ENCODE results near the gene ALDH6A1. TPM values are rescaled to one million over a fixed set of nuclear protein-coding genes. Genes with fewer than 3 reads are reported as not detected.
A peak's percentile ranks its signal among the peaks of the same experiment; 100 is the strongest.

The ALDH6A1 gene
- total and polyA plus RNA-seq, 4 donors = 36.8 to 92.5 (median 62.0) TPM

DNA sequence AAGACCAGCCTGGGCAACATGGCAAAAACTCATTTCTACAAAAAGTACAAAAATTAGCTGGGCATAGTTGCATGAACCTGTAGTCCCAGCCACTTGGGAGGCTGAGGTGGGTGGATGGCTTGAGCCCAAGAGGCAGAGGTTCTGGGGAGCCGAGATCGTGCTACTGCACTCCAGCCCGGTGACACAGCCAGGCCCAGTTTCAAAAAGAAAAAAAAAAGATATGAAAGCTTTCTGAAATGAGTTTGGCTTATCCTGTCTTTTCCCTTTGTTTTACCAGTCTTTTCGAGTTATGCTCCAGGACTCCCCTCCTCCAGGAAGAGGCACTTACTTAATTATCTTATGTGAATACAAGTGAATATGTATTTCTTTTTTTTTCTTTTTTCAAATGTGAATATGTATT is 61.9 kb downstream of the ALDH6A1 start:
- 95% methylated on average over 3 of the region's 4 CpGs for WGBS (ENCODE audit: insufficient coverage)

GRCh38 chr14:74019408-74020137 is 64.7 kb downstream of the ALDH6A1 start:
- H3K4me1 ChIP-seq (ENCODE audit: control insufficient read depth, insufficient read depth, low read length) = peaks cover 12% of the 10 kb centered on the region
- DNase-seq (ENCODE audit: low read depth in 4 of 6, low spot score in 6 of 6) = peak in 3 of 6 donors; percentile 2 to 4 (median 3)
- H3K9me3 ChIP-seq (ENCODE audit: control insufficient read depth, insufficient read depth, low read length) = no peaks in the 10 kb centered on the region
- H3K36me3 ChIP-seq (ENCODE audit: control insufficient read depth, insufficient read depth, low read length) = no peaks in the 10 kb centered on the region
- H3K27me3 ChIP-seq (ENCODE audit: control insufficient read depth, insufficient read depth, low read length) = no peaks in the 10 kb centered on the region
- under 1% methylated on average over 17 of the region's 21 CpGs for WGBS (ENCODE audit: insufficient coverage)
- peak overlapping the region; percentile 95 for H3K27ac ChIP-seq (ENCODE audit: low read depth, low read length)
- H3K4me3 ChIP-seq (ENCODE audit: low read depth, low read length) = peak overlapping the region; percentile 93

More for the DNA sequence above, 61.9 kb downstream of the ALDH6A1 start:
- Histone ChIP-seq H3K9me3 (ENCODE audit: control insufficient read depth, insufficient read depth, low read length) (no peaks in the 10 kb centered on the region), H3K4me1 (ENCODE audit: control insufficient read depth, insufficient read depth, low read length) (peaks cover 12% of the 10 kb centered on the region), H3K27ac (ENCODE audit: low read depth, low read length) (no peak overlapping the region), H3K27me3 (ENCODE audit: control insufficient read depth, insufficient read depth, low read length) (no peaks in the 10 kb centered on the region), H3K36me3 (ENCODE audit: control insufficient read depth, insufficient read depth, low read length) (no peaks in the 10 kb centered on the region), H3K4me3 (ENCODE audit: low read depth, low read length) (no peak overlapping the region)
- no peak for DNase-seq (ENCODE audit: low read depth in 4 of 6, low spot score in 6 of 6)

- no peaks in the 10 kb centered on the region for H3K36me3 ChIP-seq (ENCODE audit: control insufficient read depth, insufficient read depth, low read length)
- H3K27me3 ChIP-seq (ENCODE audit: control insufficient read depth, insufficient read depth, low read length) = no peaks in the 10 kb centered on the region
- peak within 1 kb of the TSS; percentile 95 for H3K27ac ChIP-seq (ENCODE audit: low read depth, low read length)
- peaks cover 12% of the 10 kb centered on the region for H3K4me1 ChIP-seq (ENCODE audit: control insufficient read depth, insufficient read depth, low read length)
- WGBS (ENCODE audit: insufficient coverage) = under 1% methylated on average over 93 of the region's 93 CpGs
- peak; percentile 72 to 96 (median 83) for DNase-seq (ENCODE audit: low read depth in 4 of 6, low spot score in 6 of 6)
- no peaks in the 10 kb centered on the region for H3K9me3 ChIP-seq (ENCODE audit: control insufficient read depth, insufficient read depth, low read length)
- peak within 1 kb of the TSS; percentile 93 for H3K4me3 ChIP-seq (ENCODE audit: low read depth, low read length)
These were observed 65.5 kb downstream of the ALDH6A1 start, which contains the start of the genes BBOF1 and ENTPD5 for GRCh38 chr14:74018586-74019407. Gene BBOF1, plus strand, starts transcription at chr14:74019349. Its CDS starts 130 bp downstream, at chr14:74019479. Gene ENTPD5, minus strand, starts transcription at chr14:74019288. Its CDS starts 31,186 bp downstream, at chr14:73988102.

GRCh38 chr14:74018174-74018585 is 66.1 kb downstream of the ALDH6A1 start:
- H3K27me3 ChIP-seq (ENCODE audit: control insufficient read depth, insufficient read depth, low read length) = no peaks in the 10 kb centered on the region
- no peaks in the 10 kb centered on the region for H3K9me3 ChIP-seq (ENCODE audit: control insufficient read depth, insufficient read depth, low read length)
- peaks cover 12% of the 10 kb centered on the region for H3K4me1 ChIP-seq (ENCODE audit: control insufficient read depth, insufficient read depth, low read length)
- 0% methylated on average over 2 of the region's 8 CpGs for WGBS (ENCODE audit: insufficient coverage)
- peak in 1 of 6 donors; percentile 2 for DNase-seq (ENCODE audit: low read depth in 4 of 6, low spot score in 6 of 6)
- H3K4me3 ChIP-seq (ENCODE audit: low read depth, low read length) = peak overlapping the region; percentile 93
- H3K27ac ChIP-seq (ENCODE audit: low read depth, low read length) = peak overlapping the region; percentile 95
- H3K36me3 ChIP-seq (ENCODE audit: control insufficient read depth, insufficient read depth, low read length) = no peaks in the 10 kb centered on the region

DNA sequence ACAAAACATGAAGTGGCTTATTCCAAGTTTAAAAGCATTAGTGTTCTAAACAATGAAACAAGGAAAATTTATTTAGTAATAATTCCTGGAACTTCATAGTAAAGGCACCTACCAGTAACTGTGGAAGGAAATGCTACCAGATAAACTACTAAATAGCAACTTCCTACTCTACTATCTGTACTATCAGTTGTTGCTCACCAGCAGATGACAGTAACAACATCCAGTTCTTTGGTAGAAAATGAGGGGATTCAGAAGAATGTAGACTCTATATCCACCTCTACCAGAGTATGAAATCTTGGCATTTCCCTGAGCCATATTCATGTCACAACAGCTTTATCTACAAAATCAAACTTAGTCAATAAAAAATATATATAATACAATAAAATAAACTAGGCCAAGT is 68.3 kb downstream of the ALDH6A1 start:
- Histone ChIP-seq H3K27ac (ENCODE audit: low read depth, low read length) (no peak overlapping the region), H3K4me1 (ENCODE audit: control insufficient read depth, insufficient read depth, low read length) (peaks cover 12% of the 10 kb centered on the region), H3K27me3 (ENCODE audit: control insufficient read depth, insufficient read depth, low read length) (no peaks in the 10 kb centered on the region), H3K36me3 (ENCODE audit: control insufficient read depth, insufficient read depth, low read length) (no peaks in the 10 kb centered on the region), H3K4me3 (ENCODE audit: low read depth, low read length) (no peak overlapping the region), H3K9me3 (ENCODE audit: control insufficient read depth, insufficient read depth, low read length) (no peaks in the 10 kb centered on the region)
- no peak for DNase-seq (ENCODE audit: low read depth in 4 of 6, low spot score in 6 of 6)

DNA sequence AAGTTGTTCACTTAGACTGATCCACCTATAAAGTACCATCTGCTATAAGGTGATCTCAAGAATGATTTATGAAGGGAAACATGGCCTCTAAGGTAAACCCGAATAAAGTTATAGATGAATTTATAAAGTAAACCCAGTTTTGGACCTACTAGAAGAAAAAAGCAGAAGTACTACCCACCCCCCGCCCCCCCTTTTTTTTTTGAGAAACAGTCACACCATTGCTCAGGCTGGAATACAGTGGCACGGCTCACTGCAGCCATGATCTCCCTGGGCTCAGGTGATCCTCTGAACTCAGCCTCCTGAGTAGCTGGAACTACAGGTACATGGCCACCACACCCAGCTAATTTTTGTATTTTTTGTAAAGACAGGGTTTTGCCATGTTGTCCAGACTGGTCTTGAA is 69.1 kb downstream of the ALDH6A1 start:
- no CpG with 5 or more reads among the region's 3 CpGs for WGBS (ENCODE audit: insufficient coverage)
- H3K27me3 ChIP-seq (ENCODE audit: control insufficient read depth, insufficient read depth, low read length) = no peaks in the 10 kb centered on the region
- no peak overlapping the region for H3K4me3 ChIP-seq (ENCODE audit: low read depth, low read length)
- no peaks in the 10 kb centered on the region for H3K9me3 ChIP-seq (ENCODE audit: control insufficient read depth, insufficient read depth, low read length)
- no peak overlapping the region for H3K27ac ChIP-seq (ENCODE audit: low read depth, low read length)
- peaks cover 8% of the 10 kb centered on the region for H3K4me1 ChIP-seq (ENCODE audit: control insufficient read depth, insufficient read depth, low read length)
- no peak for DNase-seq (ENCODE audit: low read depth in 4 of 6, low spot score in 6 of 6)
- no peaks in the 10 kb centered on the region for H3K36me3 ChIP-seq (ENCODE audit: control insufficient read depth, insufficient read depth, low read length)

DNA sequence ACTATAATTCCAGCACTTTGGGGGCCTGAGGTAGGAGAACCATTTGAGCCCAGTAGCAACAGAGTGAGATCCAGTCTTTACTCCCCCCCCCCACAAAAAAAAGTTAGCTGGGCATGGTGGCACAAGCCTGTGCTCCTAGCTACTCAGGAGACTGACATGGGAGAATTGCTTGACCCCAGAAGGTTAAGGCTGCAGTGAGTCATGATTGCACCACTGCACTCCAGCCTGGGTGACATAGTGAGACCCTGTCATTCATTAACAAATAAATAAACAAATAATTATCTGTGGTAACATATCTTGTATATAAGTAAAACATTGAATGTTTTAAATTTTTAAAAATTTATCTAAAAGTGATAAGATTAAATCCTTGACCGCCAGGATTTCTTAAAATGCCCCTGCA is 70.0 kb downstream of the ALDH6A1 start:
- WGBS (ENCODE audit: insufficient coverage) = no CpG with 5 or more reads among the region's 1 CpG
- Histone ChIP-seq H3K36me3 (ENCODE audit: control insufficient read depth, insufficient read depth, low read length) (no peaks in the 10 kb centered on the region), H3K4me1 (ENCODE audit: control insufficient read depth, insufficient read depth, low read length) (peaks cover 5% of the 10 kb centered on the region), H3K27me3 (ENCODE audit: control insufficient read depth, insufficient read depth, low read length) (no peaks in the 10 kb centered on the region), H3K4me3 (ENCODE audit: low read depth, low read length) (no peak overlapping the region), H3K27ac (ENCODE audit: low read depth, low read length) (no peak overlapping the region), H3K9me3 (ENCODE audit: control insufficient read depth, insufficient read depth, low read length) (no peaks in the 10 kb centered on the region)
- DNase-seq (ENCODE audit: low read depth in 4 of 6, low spot score in 6 of 6) = no peak

- no peaks in the 10 kb centered on the region for H3K27me3 ChIP-seq (ENCODE audit: control insufficient read depth, insufficient read depth, low read length)
- peaks cover 2% of the 10 kb centered on the region for H3K36me3 ChIP-seq (ENCODE audit: control insufficient read depth, insufficient read depth, low read length)
- DNase-seq (ENCODE audit: low read depth in 4 of 6, low spot score in 6 of 6) = no peak
- H3K27ac ChIP-seq (ENCODE audit: low read depth, low read length) = no peak overlapping the region
- H3K9me3 ChIP-seq (ENCODE audit: control insufficient read depth, insufficient read depth, low read length) = no peaks in the 10 kb centered on the region
- H3K4me1 ChIP-seq (ENCODE audit: control insufficient read depth, insufficient read depth, low read length) = no peaks in the 10 kb centered on the region
- WGBS (ENCODE audit: insufficient coverage) = no CpG with 5 or more reads among the region's 2 CpGs
- H3K4me3 ChIP-seq (ENCODE audit: low read depth, low read length) = no peak overlapping the region
These were observed 75.3 kb downstream of the ALDH6A1 start for GRCh38 chr14:74008843-74009499.
